Omental fat pad (tissue), 4 donors: ENCODE results near the gene PROK1. TPM values are rescaled to one million over a fixed set of nuclear protein-coding genes. Genes with fewer than 3 reads are reported as not detected.

Experiments used
- ATAC-seq: fragments of 150-250 bp; one replicate; pipeline ENCODE4 v1.9.1; 2016; ENCODE audit warnings: mild to moderate bottlenecking, moderate library complexity; ENCODE audit not compliant: low FRiP score
- DNase-seq: peaks from one replicate; pipeline ENCODE4 v3.0.0-alpha.2; 2019; ENCODE audit warnings: low spot score
- total RNA-seq, 4 donors: library from RNA; depleted of rRNA; stranded (reverse); fragments of >200 nt; gene quantifications; one replicate each; pipeline ENCODE4 v1.1.0, GENCODE V29; 2016
- TF ChIP-seq, protein P1 (sequence below), 3 donors: fragments of 450-650 bp; IDR thresholded peaks; one replicate each; pipeline ENCODE4 v1.5.1; 2016 to 2017; ENCODE audit warnings: antibody characterized with exemption in 3 of 3, mild to moderate bottlenecking in 3 of 3, moderate library complexity in 2 of 3

PROK1 gene
- total RNA-seq, 4 donors from 2014 or later, result 0.50 to 74.1 (median 2.6) TPM

DNA sequence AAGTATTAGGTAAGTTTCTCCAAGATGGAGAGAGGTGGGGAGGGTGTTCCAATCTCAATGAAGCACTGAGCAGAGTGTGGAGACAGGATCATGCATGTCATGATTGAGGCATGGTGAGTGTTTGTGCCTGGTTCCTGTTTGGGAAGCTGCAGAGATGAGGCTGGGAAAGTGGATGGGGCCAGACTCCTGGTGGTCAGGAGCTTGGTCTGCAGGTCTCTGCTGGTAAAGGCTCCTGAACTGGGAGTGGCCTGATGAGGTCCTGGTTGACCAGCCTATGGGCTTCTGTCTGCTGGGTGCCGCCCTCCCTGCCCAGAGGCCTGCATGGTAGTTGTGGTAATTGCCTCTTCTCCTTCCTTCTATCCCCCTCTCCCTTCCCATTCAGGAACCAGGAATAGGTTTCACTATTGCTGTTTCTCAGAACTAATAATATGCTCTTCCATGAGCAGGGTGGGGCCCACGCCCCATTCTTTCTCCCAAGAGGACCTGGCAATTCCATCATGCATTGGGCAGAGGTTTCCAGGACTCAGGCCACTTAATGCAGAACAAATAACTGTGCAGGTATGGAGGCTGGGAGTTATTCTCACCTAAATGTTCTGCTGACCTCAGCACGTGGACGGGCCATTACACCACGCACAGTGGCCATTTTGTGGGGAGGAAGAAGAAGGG, 24.5 kb downstream of the PROK1 start:
- TF ChIP-seq, protein P1, sequence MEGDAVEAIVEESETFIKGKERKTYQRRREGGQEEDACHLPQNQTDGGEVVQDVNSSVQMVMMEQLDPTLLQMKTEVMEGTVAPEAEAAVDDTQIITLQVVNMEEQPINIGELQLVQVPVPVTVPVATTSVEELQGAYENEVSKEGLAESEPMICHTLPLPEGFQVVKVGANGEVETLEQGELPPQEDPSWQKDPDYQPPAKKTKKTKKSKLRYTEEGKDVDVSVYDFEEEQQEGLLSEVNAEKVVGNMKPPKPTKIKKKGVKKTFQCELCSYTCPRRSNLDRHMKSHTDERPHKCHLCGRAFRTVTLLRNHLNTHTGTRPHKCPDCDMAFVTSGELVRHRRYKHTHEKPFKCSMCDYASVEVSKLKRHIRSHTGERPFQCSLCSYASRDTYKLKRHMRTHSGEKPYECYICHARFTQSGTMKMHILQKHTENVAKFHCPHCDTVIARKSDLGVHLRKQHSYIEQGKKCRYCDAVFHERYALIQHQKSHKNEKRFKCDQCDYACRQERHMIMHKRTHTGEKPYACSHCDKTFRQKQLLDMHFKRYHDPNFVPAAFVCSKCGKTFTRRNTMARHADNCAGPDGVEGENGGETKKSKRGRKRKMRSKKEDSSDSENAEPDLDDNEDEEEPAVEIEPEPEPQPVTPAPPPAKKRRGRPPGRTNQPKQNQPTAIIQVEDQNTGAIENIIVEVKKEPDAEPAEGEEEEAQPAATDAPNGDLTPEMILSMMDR (IDR thresholded peaks at IDR 0.05), result no peak
- ATAC-seq (no peak), DNase-seq (no peak)

DNA sequence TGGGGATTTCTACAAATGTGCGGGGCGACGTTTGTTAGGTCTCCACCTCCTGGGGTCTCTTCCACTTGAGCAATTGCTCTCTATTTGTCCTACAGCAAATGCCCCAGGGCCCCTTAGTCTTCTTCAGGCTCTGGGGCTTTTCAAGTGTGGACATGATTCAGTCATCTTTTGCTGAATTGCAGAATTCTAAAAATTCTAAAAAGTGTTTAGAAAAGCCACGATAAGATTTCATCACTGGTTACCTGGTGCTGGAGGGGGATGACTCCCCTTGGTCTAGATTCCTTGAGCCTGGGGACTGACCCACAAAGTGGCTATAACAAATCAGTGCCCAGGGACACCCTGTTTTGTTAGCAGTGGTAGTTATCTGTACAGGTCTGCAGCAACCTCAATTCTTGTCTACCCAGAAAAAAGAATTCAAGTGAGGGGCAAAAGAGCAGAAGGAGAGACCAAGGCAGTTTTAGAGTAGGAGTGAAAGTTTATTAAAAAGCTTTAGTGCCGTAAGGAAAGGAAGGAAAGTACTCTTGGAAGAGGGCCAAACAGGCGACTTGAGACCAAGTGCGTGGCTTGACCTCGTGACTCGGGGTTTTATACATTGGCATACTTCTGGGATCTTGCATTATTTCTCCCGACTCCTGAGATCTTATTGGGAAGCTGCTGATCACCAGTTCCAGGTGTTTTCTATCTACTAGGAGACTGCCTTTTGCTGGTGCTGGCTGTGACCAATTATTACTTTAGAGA, 25.2 kb downstream of the PROK1 start:
- TF ChIP-seq, protein P1 (IDR thresholded peaks at IDR 0.05), result no peak
- ATAC-seq (no peak), DNase-seq (no peak)

DNA sequence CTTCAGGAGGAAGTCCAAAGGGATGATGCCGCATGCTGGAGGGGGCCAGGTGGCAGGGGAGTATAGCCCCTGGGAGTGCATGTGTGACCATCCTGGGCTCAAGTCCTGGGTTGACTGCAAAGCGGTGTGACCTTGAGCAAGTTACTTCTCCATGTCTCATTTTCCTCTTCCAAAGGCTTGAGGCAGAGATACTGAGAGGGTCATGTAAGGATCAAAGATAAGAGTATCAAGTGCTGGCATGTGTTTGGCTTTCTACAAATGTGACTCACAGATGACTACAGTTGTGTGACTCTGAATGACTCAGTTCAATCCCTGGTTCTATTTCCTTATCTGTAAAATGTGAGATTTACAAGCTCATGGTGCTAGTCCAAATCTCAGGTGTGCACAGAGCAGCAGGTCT, 26.1 kb downstream of the PROK1 start:
- no peak for DNase-seq
- TF ChIP-seq, protein P1 (IDR thresholded peaks at IDR 0.05), result no peak
- peak; percentile 60 for ATAC-seq

DNA sequence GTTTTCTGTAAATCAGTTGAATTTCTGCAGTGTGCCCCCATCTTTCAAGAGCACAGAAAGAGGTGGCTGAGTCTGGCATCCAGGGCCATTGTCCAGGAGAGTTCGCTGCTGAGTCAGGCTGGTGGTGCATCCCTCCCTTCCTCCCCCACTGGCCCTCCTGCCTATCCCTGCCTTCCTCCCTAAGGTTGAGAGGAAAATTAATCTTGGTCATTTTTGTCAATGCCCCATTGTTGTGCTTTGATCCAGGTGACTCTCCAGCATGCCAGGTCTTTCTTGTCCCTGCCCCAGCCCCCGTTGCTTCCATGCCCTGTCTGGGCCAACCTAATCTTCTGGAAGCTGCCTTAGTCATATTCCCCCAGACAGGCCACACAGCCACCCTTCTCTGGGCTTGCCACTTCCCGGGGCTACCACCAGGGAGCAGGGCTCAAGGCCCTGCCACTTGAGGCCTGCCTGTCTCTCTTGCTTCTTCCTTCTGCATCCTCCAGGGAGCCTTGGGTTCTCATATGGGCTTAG, 26.6 kb downstream of the PROK1 start:
- ATAC-seq (peak; percentile 22), DNase-seq (no peak)
- TF ChIP-seq, protein P1 (IDR thresholded peaks at IDR 0.05), result no peak

DNA sequence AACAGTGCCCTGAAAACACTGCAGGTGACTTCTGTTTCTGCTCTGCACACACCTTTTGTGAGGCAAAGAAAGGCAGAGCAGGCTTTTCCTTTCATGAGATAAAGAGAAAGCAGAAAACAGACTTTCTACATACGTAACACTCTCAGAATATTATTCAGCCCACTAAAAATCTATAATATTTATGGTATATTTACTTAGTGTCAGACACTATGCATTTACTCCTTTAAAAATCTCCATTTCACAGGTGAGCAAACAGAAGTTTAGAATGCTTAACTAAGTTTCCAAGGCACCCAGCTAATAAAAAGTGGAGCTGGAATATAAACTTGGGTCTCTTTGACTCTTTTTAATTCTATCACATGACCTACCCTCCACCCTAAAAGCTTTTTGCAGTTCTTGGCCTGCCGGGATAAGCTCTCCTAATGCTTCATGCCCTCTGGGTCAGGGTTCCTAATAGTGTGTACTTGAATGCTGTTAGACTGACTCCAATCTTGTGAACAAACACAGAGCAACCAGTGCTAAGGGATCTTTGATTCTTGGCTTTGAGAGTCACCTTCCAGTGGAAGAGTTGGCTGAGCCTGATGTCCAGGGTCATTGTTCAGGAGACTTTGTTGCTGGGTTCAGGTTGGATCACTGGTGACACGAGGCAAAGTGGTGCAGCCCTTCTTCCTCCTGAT, 27.2 kb downstream of the PROK1 start:
- no peak for DNase-seq
- TF ChIP-seq, protein P1 (IDR thresholded peaks at IDR 0.05), result no peak
- no peak for ATAC-seq

DNA sequence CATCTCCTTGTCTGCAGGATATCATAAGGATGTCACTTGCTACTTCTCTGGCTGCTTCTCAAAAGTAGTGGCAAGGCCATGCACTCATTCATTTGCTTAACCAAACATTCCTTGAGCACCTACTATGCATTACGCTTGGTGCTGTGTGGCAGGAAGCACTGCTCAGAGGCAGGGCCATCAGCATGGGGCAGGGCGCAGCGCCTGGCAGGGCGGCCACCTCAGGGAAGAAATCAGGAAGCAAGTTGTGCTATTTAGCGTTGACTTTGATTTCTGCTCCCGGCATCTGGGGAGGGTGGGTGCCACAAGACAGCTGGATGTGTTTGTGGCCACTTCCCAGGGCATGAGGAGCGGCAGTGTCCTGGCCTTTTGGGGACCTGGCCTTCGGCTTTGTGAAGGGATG, 27.9 kb downstream of the PROK1 start:
- DNase-seq (no peak), ATAC-seq (no peak)
- TF ChIP-seq, protein P1 (IDR thresholded peaks at IDR 0.05), result no peak
